HCT116 (cell line): ENCODE data around the gene MGRN1. TPM values are rescaled to one million over a fixed set of nuclear protein-coding genes. Genes with fewer than 3 reads are reported as not detected.

Experiments used
- ATAC-seq: fragments of 200-7000 bp; cut with Tn5 transposase; 2 replicates; pipeline ENCODE4 v1.9.1; 2020; ENCODE audit warnings: mild to moderate bottlenecking, moderate library complexity
- BruUV-seq: library from RNA; stranded (reverse); fragments of 400-500 nt; replicated peaks from 2 replicates; lab custom pipeline; 2021; lab: Mats Ljungman, UMichigan
- CTCF ChIA-PET: fragments of 300-600 bp; sonication (Branson Sonifier 250); formaldehyde crosslinking; loops from one replicate; lab custom pipeline; 2021; ENCODE audit warnings: antibody characterized with exemption; lab: Charles Lee
- POLR2A ChIA-PET: fragments of 300-600, 350-600 bp; sonication (Branson Sonifier 250); formaldehyde crosslinking; loops from one replicate; lab custom pipeline; 2021; ENCODE audit warnings: antibody characterized with exemption; lab: Charles Lee
- RAD21 ChIA-PET, 2 experiments: fragments of 300-600 bp; sonication (Branson Sonifier 250); formaldehyde crosslinking; loops; one replicate each; lab custom pipeline; 2023; ENCODE audit warnings: low total read pairs in 2 of 2; ENCODE audit not compliant: uncharacterized antibody in 2 of 2, unreplicated experiment in 2 of 2, low non-redundant PET in 1 of 2; lab: Charles Lee
- DNase-seq: peaks from one replicate; pipeline ENCODE4 v3.0.0-alpha.2; 2010; ENCODE audit warnings: low read depth, low spot score
- H2AFZ ChIP-seq: fragments of 200-600 bp; shearing (Covaris generic), sonication (generic); 2 replicates; pipeline ENCODE4 v1.6.1; 2017; ENCODE audit warnings: low read depth, mixed run types, mixed read lengths, antibody characterized with exemption, low read length; ENCODE audit not compliant: poor library complexity, severe bottlenecking
- H3K27ac ChIP-seq: 2 replicates; pipeline ENCODE4 v1.5.1; 2012; ENCODE audit warnings: low read depth, low read length
- H3K27me3 ChIP-seq: fragments of 200-600 bp; sonication (generic); 2 replicates; pipeline ENCODE4 v1.6.1; 2016; ENCODE audit warnings: mixed run types, low read length, mixed read lengths; ENCODE audit not compliant: insufficient read depth
- H3K36me3 ChIP-seq, 2 experiments: fragments of 200-500 bp in 1 of 2; fragments of 200-600 bp in 1 of 2; sonication (Bioruptor generic) in 1 of 2; sonication (generic) in 1 of 2; 2 replicates each; pipeline versions ENCODE4 v1.5.1 to v1.6.1; 2014 to 2016; ENCODE audit warnings: low read length in 2 of 2, inconsistent platforms in 1 of 2, mixed read lengths in 1 of 2, mixed run types in 1 of 2; ENCODE audit not compliant: insufficient read depth in 2 of 2, control insufficient read depth in 1 of 2
- H3K4me1 ChIP-seq, 2 experiments: fragments of 200-600 bp in 1 of 2; sonication (generic) in 1 of 2; 2 replicates each; pipeline versions ENCODE4 v1.5.1 to v1.6.1; 2012 to 2017; ENCODE audit warnings: low read length in 2 of 2, inconsistent platforms in 1 of 2, mild to moderate bottlenecking in 1 of 2, mixed read lengths in 1 of 2, mixed run types in 1 of 2, moderate library complexity in 1 of 2; ENCODE audit not compliant: insufficient read depth in 2 of 2, control insufficient read depth in 1 of 2
- H3K4me2 ChIP-seq: fragments of 200-600 bp; sonication (generic); 2 replicates; pipeline ENCODE4 v1.6.1; 2017; ENCODE audit warnings: mixed run types, low read length, mixed read lengths
- H3K4me3 ChIP-seq, 2 experiments: fragments of 200-600 bp in 1 of 2; sonication (generic) in 1 of 2; replicated peaks in 1 of 2; 2 replicates each; pipeline ENCODE4 v1.5.1; 2011 to 2016; ENCODE audit warnings: low read length in 2 of 2, control low read depth in 1 of 2, low read depth in 1 of 2, mild to moderate bottlenecking in 1 of 2, mixed read lengths in 1 of 2, mixed run types in 1 of 2
- H3K79me2 ChIP-seq: fragments of 200-600 bp; sonication (generic); 2 replicates; pipeline ENCODE4 v1.6.1; 2017; ENCODE audit warnings: mild to moderate bottlenecking, mixed run types, low read length, moderate library complexity, mixed read lengths; ENCODE audit not compliant: insufficient read depth
- H3K9ac ChIP-seq: fragments of 200-600 bp; sonication (generic); 2 replicates; pipeline ENCODE4 v1.6.1; 2016; ENCODE audit warnings: low read length, mixed read lengths
- H3K9me2 ChIP-seq: fragments of 200-600 bp; sonication (generic), shearing (Covaris generic); 2 replicates; pipeline ENCODE4 v1.6.1; 2017; ENCODE audit warnings: mixed run types, mild to moderate bottlenecking, moderate library complexity; ENCODE audit not compliant: insufficient read depth
- H3K9me3 ChIP-seq, 2 experiments: fragments of 200-500 bp in 1 of 2; fragments of 200-600 bp in 1 of 2; sonication (Bioruptor generic) in 1 of 2; sonication (generic) in 1 of 2; 2 replicates each; pipeline ENCODE4 v1.6.1; 2014 to 2017; ENCODE audit warnings: low read length in 2 of 2, mixed read lengths in 2 of 2, inconsistent platforms in 1 of 2, low read depth in 1 of 2, mild to moderate bottlenecking in 1 of 2, mixed run types in 1 of 2, moderate library complexity in 1 of 2; ENCODE audit not compliant: control insufficient read depth in 1 of 2, insufficient read depth in 1 of 2
- H4K20me1 ChIP-seq: fragments of 200-600 bp; sonication (generic), shearing (Covaris generic); 2 replicates; pipeline ENCODE4 v1.6.1; 2017; ENCODE audit warnings: mixed run types, mild to moderate bottlenecking, moderate library complexity; ENCODE audit not compliant: insufficient read depth
- EGR1 ChIP-seq: IDR thresholded peaks from 2 replicates; pipeline ENCODE4 v1.6.1; 2012; ENCODE audit warnings: low read depth
- ELF1 ChIP-seq: IDR thresholded peaks from 2 replicates; pipeline ENCODE4 v1.6.1; 2012; ENCODE audit warnings: low read depth, borderline replicate concordance
- EZH2phosphoT487 ChIP-seq: fragments of 200-600 bp; IDR thresholded peaks from 2 replicates; pipeline ENCODE4 v1.6.1; 2018; ENCODE audit warnings: antibody characterized with exemption, borderline replicate concordance
- SRF ChIP-seq: IDR thresholded peaks from 2 replicates; pipeline ENCODE4 v1.6.1; 2012; ENCODE audit warnings: low read depth
- TCF7L2 ChIP-seq: IDR thresholded peaks from 2 replicates; pipeline ENCODE4 v1.7.0; 2011; ENCODE audit warnings: borderline replicate concordance, inconsistent platforms; ENCODE audit not compliant: insufficient read depth, insufficient read length; ENCODE audit errors: extremely low read depth
- YY1 ChIP-seq: IDR thresholded peaks from 2 replicates; pipeline ENCODE4 v1.6.1; 2011; ENCODE audit warnings: low read length, low read depth, moderate library complexity, mild to moderate bottlenecking; ENCODE audit not compliant: insufficient replicate concordance; ENCODE audit errors: extremely low read depth
- ZFX ChIP-seq: fragments of 450-650 bp; IDR thresholded peaks from 2 replicates; pipeline ENCODE4 v1.6.1; 2017
- intact Hi-C: fragments of 100-400 bp; cut with micrococcal nuclease; formaldehyde crosslinking; loops from 2 replicates; pipeline ENCODE4 v1.10.0; 2022
- total RNA-seq: library from RNA; stranded (reverse); gene quantifications from one replicate; pipeline ENCODE4 v1.2.1, GENCODE V29; 2021; ENCODE audit not compliant: unreplicated experiment
- TF ChIP-seq, protein P1 (sequence below): IDR thresholded peaks from 2 replicates; pipeline ENCODE4 v1.6.1; 2011; ENCODE audit warnings: mild to moderate bottlenecking, low read length, moderate library complexity; ENCODE audit not compliant: insufficient replicate concordance; ENCODE audit errors: extremely low read depth
- TF ChIP-seq, protein P2 (sequence below), 3 experiments: fragments of 200-600 bp in 1 of 3; sonication (generic) in 1 of 3; IDR thresholded peaks in 2 of 3; conservative IDR thresholded peaks in 1 of 3; 2 replicates each; pipeline ENCODE4 v1.5.1; 2012 to 2017; ENCODE audit warnings: low read depth in 2 of 3, low read length in 2 of 3, antibody characterized with exemption in 1 of 3, borderline replicate concordance in 1 of 3, control low read depth in 1 of 3, mild to moderate bottlenecking in 1 of 3, mixed read lengths in 1 of 3, mixed run types in 1 of 3, moderate library complexity in 1 of 3; ENCODE audit not compliant: insufficient read depth in 1 of 3
- TF ChIP-seq, protein P3 (sequence below): IDR thresholded peaks from 2 replicates; pipeline ENCODE4 v1.6.1; 2012

Gene MGRN1
- total RNA-seq, 1 experiment from 2014 or later: 50.6 TPM

DNA sequence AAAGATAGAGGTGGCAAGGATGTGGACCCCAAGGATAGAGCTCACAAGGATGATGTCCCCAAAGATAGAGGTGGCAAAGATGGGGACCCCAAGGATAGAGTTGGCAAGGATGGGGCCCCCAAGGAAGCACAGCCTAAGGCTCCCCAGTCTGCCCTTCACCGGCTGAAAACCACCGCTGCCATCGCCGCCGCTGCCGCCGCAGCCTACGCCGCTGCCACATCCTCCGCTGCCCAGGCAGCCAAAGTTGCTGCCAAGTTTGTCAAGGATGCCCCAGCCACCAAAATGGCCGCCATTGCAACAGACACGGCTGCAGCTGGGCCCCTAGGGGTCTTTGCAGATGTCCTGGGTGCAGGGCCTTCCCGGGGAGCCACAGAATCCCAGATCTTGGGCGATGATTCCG lies 48.6 kb upstream of the MGRN1 start (continued):
- TF ChIP-seq, protein P1, sequence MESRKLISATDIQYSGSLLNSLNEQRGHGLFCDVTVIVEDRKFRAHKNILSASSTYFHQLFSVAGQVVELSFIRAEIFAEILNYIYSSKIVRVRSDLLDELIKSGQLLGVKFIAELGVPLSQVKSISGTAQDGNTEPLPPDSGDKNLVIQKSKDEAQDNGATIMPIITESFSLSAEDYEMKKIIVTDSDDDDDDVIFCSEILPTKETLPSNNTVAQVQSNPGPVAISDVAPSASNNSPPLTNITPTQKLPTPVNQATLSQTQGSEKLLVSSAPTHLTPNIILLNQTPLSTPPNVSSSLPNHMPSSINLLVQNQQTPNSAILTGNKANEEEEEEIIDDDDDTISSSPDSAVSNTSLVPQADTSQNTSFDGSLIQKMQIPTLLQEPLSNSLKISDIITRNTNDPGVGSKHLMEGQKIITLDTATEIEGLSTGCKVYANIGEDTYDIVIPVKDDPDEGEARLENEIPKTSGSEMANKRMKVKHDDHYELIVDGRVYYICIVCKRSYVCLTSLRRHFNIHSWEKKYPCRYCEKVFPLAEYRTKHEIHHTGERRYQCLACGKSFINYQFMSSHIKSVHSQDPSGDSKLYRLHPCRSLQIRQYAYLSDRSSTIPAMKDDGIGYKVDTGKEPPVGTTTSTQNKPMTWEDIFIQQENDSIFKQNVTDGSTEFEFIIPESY: no peak
- TF ChIP-seq, protein P2, sequence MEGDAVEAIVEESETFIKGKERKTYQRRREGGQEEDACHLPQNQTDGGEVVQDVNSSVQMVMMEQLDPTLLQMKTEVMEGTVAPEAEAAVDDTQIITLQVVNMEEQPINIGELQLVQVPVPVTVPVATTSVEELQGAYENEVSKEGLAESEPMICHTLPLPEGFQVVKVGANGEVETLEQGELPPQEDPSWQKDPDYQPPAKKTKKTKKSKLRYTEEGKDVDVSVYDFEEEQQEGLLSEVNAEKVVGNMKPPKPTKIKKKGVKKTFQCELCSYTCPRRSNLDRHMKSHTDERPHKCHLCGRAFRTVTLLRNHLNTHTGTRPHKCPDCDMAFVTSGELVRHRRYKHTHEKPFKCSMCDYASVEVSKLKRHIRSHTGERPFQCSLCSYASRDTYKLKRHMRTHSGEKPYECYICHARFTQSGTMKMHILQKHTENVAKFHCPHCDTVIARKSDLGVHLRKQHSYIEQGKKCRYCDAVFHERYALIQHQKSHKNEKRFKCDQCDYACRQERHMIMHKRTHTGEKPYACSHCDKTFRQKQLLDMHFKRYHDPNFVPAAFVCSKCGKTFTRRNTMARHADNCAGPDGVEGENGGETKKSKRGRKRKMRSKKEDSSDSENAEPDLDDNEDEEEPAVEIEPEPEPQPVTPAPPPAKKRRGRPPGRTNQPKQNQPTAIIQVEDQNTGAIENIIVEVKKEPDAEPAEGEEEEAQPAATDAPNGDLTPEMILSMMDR (IDR thresholded peaks at IDR 0.05 in 2 of 3, conservative IDR thresholded peaks at IDR 0.05 in 1 of 3; ENCODE audit: borderline replicate concordance in 1 of 3, insufficient read depth in 1 of 3, low read depth in 2 of 3, low read length in 2 of 3): no peak
- TF ChIP-seq TCF7L2: no peak
- no peak for TF ChIP-seq YY1
- no peak for TF ChIP-seq SRF
- TF ChIP-seq, protein P3, sequence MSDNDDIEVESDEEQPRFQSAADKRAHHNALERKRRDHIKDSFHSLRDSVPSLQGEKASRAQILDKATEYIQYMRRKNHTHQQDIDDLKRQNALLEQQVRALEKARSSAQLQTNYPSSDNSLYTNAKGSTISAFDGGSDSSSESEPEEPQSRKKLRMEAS: no peak
- TF ChIP-seq EZH2phosphoT487: no peak
- no peak for TF ChIP-seq ELF1
- no peak for TF ChIP-seq ZFX
- TF ChIP-seq, all 23 proteins: peak for 0

DNA sequence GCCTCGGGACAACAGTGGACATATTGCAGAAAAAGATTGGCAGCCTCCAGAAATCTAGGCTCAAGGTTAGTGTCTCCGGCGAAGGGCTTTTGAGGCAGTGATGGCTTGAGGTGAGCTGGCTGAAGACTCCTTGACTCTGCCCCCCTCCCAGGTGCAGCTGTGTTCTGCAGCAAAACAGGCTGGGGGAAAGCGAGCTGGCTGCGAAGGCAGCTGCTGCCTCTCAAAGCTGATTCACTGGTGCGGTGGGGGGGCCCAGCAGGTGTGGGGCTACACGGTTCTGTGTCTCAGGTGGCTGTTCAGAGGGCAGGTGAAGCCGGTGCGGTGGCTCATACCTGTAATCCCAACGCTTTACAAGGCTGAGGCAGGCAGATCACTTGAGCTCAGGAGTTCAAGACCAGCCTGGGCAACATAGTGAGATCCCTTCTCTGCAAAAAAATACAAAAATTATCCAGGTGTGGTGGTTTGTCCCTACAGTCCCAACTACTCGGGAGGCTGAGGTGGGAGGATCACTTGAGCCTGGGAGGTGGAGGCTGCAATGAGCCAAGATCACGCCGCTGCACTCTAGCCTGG lies 45.6 kb upstream of the MGRN1 start:
- ChIA-PET CTCF (no interaction called here), RAD21 (no interaction called here), POLR2A (no interaction called here)
- DNase-seq: no peak
- no peak overlapping the region for H3K9ac ChIP-seq
- no peak for TF ChIP-seq EGR1
- TF ChIP-seq YY1: no peak
- no peak for TF ChIP-seq ZFX
- TF ChIP-seq TCF7L2: no peak
- no peaks in the 10 kb centered on the region for H3K27me3 ChIP-seq
- no peaks in the 10 kb centered on the region for H4K20me1 ChIP-seq
- no peaks in the 10 kb centered on the region for H3K4me1 ChIP-seq
- BruUV-seq: no TSS peak
- no peak for ATAC-seq
- no peak overlapping the region for H2AFZ ChIP-seq
- H3K9me2 ChIP-seq: no peaks in the 10 kb centered on the region
- no peak overlapping the region for H3K4me3 ChIP-seq
- no peaks in the 10 kb centered on the region for H3K36me3 ChIP-seq
- intact Hi-C loops: no loop called here
- no peak overlapping the region for H3K4me2 ChIP-seq
- H3K9me3 ChIP-seq: no peaks in the 10 kb centered on the region
- no peaks in the 10 kb centered on the region for H3K79me2 ChIP-seq
- no peak overlapping the region for H3K27ac ChIP-seq
